Lung (tissue), 12 donors: ENCODE measurements around the gene TMEM156. TPM values are rescaled to one million over a fixed set of nuclear protein-coding genes. Genes with fewer than 3 reads are reported as not detected.

ENCODE experiments used
- ATAC-seq: fragments of 200-7000 bp; cut with Tn5 transposase; one replicate; pipeline ENCODE4 v1.9.1; 2020; ENCODE audit warnings: moderate number of reproducible peaks; ENCODE audit not compliant: insufficient read depth, low FRiP score
- DNase-seq, 3 donors: peaks; one replicate each; pipeline ENCODE4 v3.0.0-alpha.2; 2013 to 2017
- H3K27ac ChIP-seq, 2 donors: one replicate each; pipeline ENCODE4 v1.5.1; 2013; ENCODE audit warnings: mild to moderate bottlenecking in 2 of 2, moderate library complexity in 2 of 2, control low read depth in 1 of 2, inconsistent platforms in 1 of 2, low read depth in 1 of 2, low read length in 1 of 2
- H3K27me3 ChIP-seq, 3 donors: one replicate each; pipeline ENCODE4 v1.5.1; 2013; ENCODE audit warnings: low read length in 2 of 3; ENCODE audit not compliant: control insufficient read depth in 3 of 3, insufficient read depth in 3 of 3
- H3K36me3 ChIP-seq, 4 donors: one replicate each; pipeline ENCODE4 v1.5.1; 2013; ENCODE audit warnings: low read length in 4 of 4, mild to moderate bottlenecking in 1 of 4, moderate library complexity in 1 of 4; ENCODE audit not compliant: control insufficient read depth in 4 of 4, insufficient read depth in 4 of 4
- H3K4me1 ChIP-seq, 5 donors: one replicate each; pipeline ENCODE4 v1.5.1; 2013; ENCODE audit warnings: low read length in 5 of 5, mild to moderate bottlenecking in 2 of 5, moderate library complexity in 1 of 5; ENCODE audit not compliant: control insufficient read depth in 5 of 5, insufficient read depth in 5 of 5
- H3K4me3 ChIP-seq: one replicate; pipeline ENCODE4 v1.5.1; 2013; ENCODE audit warnings: mild to moderate bottlenecking, control low read depth, moderate library complexity
- H3K9ac ChIP-seq, 2 donors: one replicate each; pipeline ENCODE4 v1.5.1; 2013; ENCODE audit warnings: low read length in 2 of 2, control low read depth in 1 of 2; ENCODE audit not compliant: insufficient read depth in 1 of 2
- H3K9me3 ChIP-seq, 4 donors: one replicate each; pipeline ENCODE4 v1.5.1; 2013; ENCODE audit warnings: low read length in 3 of 4, mild to moderate bottlenecking in 1 of 4, moderate library complexity in 1 of 4; ENCODE audit not compliant: control insufficient read depth in 4 of 4, insufficient read depth in 3 of 4
- CTCF ChIP-seq: IDR thresholded peaks from 2 replicates; pipeline ENCODE4 v1.5.1; 2012; ENCODE audit warnings: mild to moderate bottlenecking; ENCODE audit errors: control extremely low read depth, extremely low read depth
- WGBS, 2 donors: extraction: QIAGEN DNeasy Blood & Tissue Kit; methylation state at CpG; one replicate each; pipeline ENCODE4 v1.1.7; 2013; 5-methylcytosine and 5-hydroxymethylcytosine counted together
- polyA plus RNA-seq, 2 donors: library from polyadenylated mRNA; stranded (reverse); fragments of 200-250 nt; gene quantifications; one replicate each; pipeline ENCODE4 v1.2.1, GENCODE V29; 2013
- total RNA-seq, 2 donors: library from RNA; depleted of rRNA in 1 of 2; stranded (reverse); fragments of >200 nt in 1 of 2; gene quantifications; one replicate each; pipeline ENCODE4 v1.2.1, GENCODE V29; 2014 to 2021
- donor health status: control.
- donor health status: control.
- donor health status: Bipolar disorder and iron deficiency.
- donor health status: healthy.
- donor health status: DM: yes; HTN: yes; CAD: no.

TMEM156 gene
- total and polyA plus RNA-seq, 4 donors: 0.95 to 3.5 (median 1.2) TPM

DNA sequence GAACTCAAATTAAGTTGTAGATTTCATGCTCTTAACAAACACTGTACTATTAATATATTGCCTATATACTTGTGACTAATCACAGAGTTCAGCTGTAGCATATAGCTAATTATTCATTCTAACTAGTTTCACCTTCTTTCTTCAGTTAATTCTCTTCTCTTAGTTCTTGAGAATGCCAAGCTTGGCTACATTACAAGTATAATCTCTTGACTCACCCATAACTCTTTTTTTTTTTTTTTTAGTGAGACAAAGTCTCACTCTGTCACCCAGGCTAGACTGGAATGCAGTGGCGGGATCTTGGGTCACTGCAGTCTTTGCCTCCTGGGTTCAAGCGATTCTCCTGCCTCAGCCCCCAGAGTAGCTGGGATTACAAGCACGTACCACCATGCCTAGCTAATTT, 35.2 kb upstream of the TMEM156 start:
- 95 to 97% methylated on average over 3 of the region's 3 CpGs for WGBS, 2 donors
- ATAC-seq (no peak), DNase-seq (no peak)
- Histone ChIP-seq H3K9me3 (no peaks in the 10 kb centered on the region), H3K27me3 (no peaks in the 10 kb centered on the region), H3K9ac (no peak overlapping the region), H3K27ac (no peak overlapping the region), H3K4me1 (peaks cover 0 to 3% (median 0%) of the 10 kb centered on the region in 5 donors), H3K36me3 (peaks cover 0 to 3% (median 0%) of the 10 kb centered on the region in 4 donors), H3K4me3 (no peak overlapping the region)
- TF ChIP-seq CTCF: no peak

DNA sequence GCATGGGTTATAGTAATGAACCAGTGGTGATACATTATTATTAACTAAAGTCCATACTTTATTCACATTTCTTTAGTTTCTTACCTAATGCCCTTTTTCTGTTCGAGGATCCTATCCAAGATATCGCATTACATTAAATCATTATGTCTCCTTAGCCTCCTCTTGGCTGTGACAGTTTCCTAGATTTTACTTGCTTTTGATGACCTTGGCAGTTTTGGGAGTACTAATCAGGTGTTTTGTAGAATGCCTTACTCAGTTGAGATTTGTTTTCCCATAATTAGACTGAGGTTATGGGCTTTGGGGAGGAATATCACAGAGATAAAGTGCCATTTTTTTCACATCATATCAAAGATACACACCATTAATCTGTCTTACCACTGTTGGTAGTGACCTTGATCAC, 34.8 kb upstream of the TMEM156 start:
- no peaks in the 10 kb centered on the region for H3K9me3 ChIP-seq
- ATAC-seq (no peak), DNase-seq (no peak)
- H3K9ac ChIP-seq: no peak overlapping the region
- peaks cover 0 to 3% (median 0%) of the 10 kb centered on the region in 4 donors for H3K36me3 ChIP-seq
- no peak for TF ChIP-seq CTCF
- no peak overlapping the region for H3K27ac ChIP-seq
- H3K4me3 ChIP-seq: no peak overlapping the region
- peaks cover 0 to 3% (median 1%) of the 10 kb centered on the region in 5 donors for H3K4me1 ChIP-seq
- H3K27me3 ChIP-seq: no peaks in the 10 kb centered on the region
- 88 to 93% methylated on average over 2 of the region's 2 CpGs for WGBS, 2 donors

- 95 to 97% methylated on average over 2 of the region's 2 CpGs for WGBS, 2 donors
- Histone ChIP-seq H3K36me3 (peaks cover 0 to 3% (median 0%) of the 10 kb centered on the region in 4 donors), H3K4me1 (peaks cover 0 to 4% (median 2%) of the 10 kb centered on the region in 5 donors), H3K9me3 (no peaks in the 10 kb centered on the region), H3K9ac (no peak overlapping the region), H3K27me3 (no peaks in the 10 kb centered on the region), H3K4me3 (no peak overlapping the region), H3K27ac (no peak overlapping the region)
- no peak for DNase-seq
- no peak for TF ChIP-seq CTCF
- no peak for ATAC-seq
Observed at GRCh38 chr4:39066371-39066770, 34.2 kb upstream of the TMEM156 start.

GRCh38 chr4:39063430-39063829, 31.2 kb upstream of the TMEM156 start:
- no peaks in the 10 kb centered on the region for H3K27me3 ChIP-seq
- ATAC-seq (no peak), DNase-seq (no peak)
- peaks cover 0 to 4% (median 0%) of the 10 kb centered on the region in 5 donors for H3K4me1 ChIP-seq
- no peaks in the 10 kb centered on the region for H3K9me3 ChIP-seq
- H3K36me3 ChIP-seq: no peaks in the 10 kb centered on the region
- no peak overlapping the region for H3K9ac ChIP-seq
- no peak for TF ChIP-seq CTCF
- H3K4me3 ChIP-seq: no peak overlapping the region
- no peak overlapping the region for H3K27ac ChIP-seq
